Diencephalon (tissue), 1 donor: ENCODE measurements around the gene LCA5. TPM values are rescaled to one million over a fixed set of nuclear protein-coding genes. Genes with fewer than 3 reads are reported as not detected.

Source experiments
- small RNA-seq: library from RNA; depleted of rRNA; stranded (forward); fragments of <200 nt; gene quantifications from one replicate; pipeline ENCODE3, GENCODE V24; 2014
- total RNA-seq: library from RNA; depleted of rRNA; stranded (reverse); fragments of >200 nt; gene quantifications from one replicate; pipeline ENCODE4 v1.2.3, GENCODE V29; 2014

The LCA5 gene
- 20.5 TPM for total RNA-seq

DNA sequence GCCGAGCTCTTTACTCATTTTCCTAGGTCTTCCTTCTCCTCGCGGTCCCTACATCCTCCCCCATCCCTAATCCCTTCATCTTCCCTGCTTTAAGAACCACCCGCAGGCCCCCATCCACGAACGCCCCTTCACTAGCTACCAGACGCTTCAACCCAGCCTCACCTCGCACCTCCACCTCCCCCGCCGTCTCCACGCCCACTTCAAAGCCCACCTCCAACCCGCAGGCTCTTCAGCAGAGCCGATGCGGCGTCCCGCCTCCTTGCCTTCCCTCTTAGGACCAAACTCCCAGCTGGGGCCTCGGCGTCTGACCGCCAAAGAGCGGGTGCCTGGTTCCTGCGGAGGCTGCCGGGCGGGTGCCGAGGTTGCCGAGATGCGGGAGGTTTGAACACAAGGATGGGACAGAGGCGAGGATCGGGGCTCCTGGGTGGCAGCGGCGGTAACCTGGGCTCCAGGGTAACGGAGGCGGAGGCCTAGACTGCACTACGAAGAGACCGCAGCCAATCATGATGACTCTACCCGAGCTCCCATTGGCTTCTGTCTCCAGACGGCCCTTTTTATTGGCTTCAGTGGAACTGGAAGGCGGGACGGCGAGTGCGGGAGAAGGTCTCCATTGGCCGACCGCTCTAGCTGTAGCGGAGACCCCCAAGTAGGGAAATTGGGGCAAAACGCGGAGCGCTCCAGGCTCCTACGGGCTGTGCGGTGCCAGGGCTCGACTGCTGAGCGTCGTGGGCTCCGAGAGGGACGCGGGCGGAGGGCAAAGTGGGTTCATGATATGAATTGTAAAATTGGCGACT, at the start of gene LCA5:
Gene LCA5, minus strand, starts transcription at position 477 of the 794 bp plus-strand sequence. CDS start 18,536 bp downstream, outside the sequence.

Small RNA genes within 50 kb of the gene (small RNA-seq; reads per million reads assigned to genes)
- gene DBIP1, result not detected

Other genes starting within 250 kb of the LCA5 start
- 44.3 TPM for gene SH3BGRL2, start 93.9 kb upstream of the LCA5 start, total RNA-seq